HepG2 (cell line): ENCODE measurements around the gene DHRS4L2. TPM values are rescaled to one million over a fixed set of nuclear protein-coding genes. Genes with fewer than 3 reads are reported as not detected.
A peak's percentile ranks its signal among the peaks of the same experiment; 100 is the strongest.

Experiments
- AGO2 ChIP-seq: fragments of 200-400 bp; formaldehyde crosslinking; optimal IDR thresholded peaks from 2 replicates; pipeline ENCODE3; 2017; ENCODE audit warnings: mild to moderate bottlenecking, low read depth, low read length, moderate library complexity
- CSRNP1 ChIP-seq: sonication (generic); formaldehyde crosslinking; IDR thresholded peaks from 2 replicates; pipeline ENCODE4 v1.8.1; 2023; ENCODE audit warnings: mild to moderate bottlenecking, missing genetic modification reagents
- GLI4 ChIP-seq: sonication (generic); formaldehyde crosslinking; IDR thresholded peaks from 2 replicates; pipeline ENCODE4 v1.5.1; 2020; ENCODE audit warnings: missing genetic modification reagents, mild to moderate bottlenecking, moderate library complexity, borderline replicate concordance
- HMG20B ChIP-seq: conservative IDR thresholded peaks from 2 replicates; pipeline ENCODE4 v1.6.1; 2016; ENCODE audit warnings: missing genetic modification reagents, missing compliant biosample characterization
- KDM2A ChIP-seq: sonication (generic); formaldehyde crosslinking; IDR thresholded peaks from 2 replicates; pipeline ENCODE4 v1.4.0; 2020; ENCODE audit warnings: low read depth, missing genetic modification reagents, borderline replicate concordance
- MBD4 ChIP-seq: IDR thresholded peaks from 2 replicates; pipeline ENCODE4 v1.6.1; 2012; ENCODE audit warnings: low read length, inconsistent platforms, borderline replicate concordance
- NR2C2 ChIP-seq: sonication (generic); formaldehyde crosslinking; IDR thresholded peaks from 2 replicates; pipeline ENCODE4 v1.4.0; 2020; ENCODE audit warnings: missing genetic modification reagents, mild to moderate bottlenecking, moderate library complexity, borderline replicate concordance
- PRDM4 ChIP-seq: sonication (generic); formaldehyde crosslinking; IDR thresholded peaks from 2 replicates; pipeline ENCODE4 v1.9.0; 2021; ENCODE audit warnings: missing genetic modification reagents, borderline replicate concordance
- SRF ChIP-seq: IDR thresholded peaks from 2 replicates; pipeline ENCODE4 v1.6.1; 2011; ENCODE audit warnings: mild to moderate bottlenecking, low read depth, low read length, moderate library complexity
- SRSF1 ChIP-seq: fragments of 200-400 bp; formaldehyde crosslinking; optimal IDR thresholded peaks from 2 replicates; pipeline ENCODE3; 2017; ENCODE audit warnings: mild to moderate bottlenecking, low read depth, low read length, moderate library complexity
- THAP11 ChIP-seq: IDR thresholded peaks from 2 replicates; pipeline ENCODE4 v1.6.1; 2016; ENCODE audit warnings: missing biosample characterization, missing genetic modification reagents
- ZNF101 ChIP-seq: sonication (generic); formaldehyde crosslinking; IDR thresholded peaks from 2 replicates; pipeline ENCODE4 v1.4.0; 2020; ENCODE audit warnings: mild to moderate bottlenecking, low read depth, missing genetic modification reagents, borderline replicate concordance
- ZNF790 ChIP-seq: sonication (generic); formaldehyde crosslinking; IDR thresholded peaks from 2 replicates; pipeline ENCODE4 v1.8.0; 2022; ENCODE audit warnings: missing genetic modification reagents, mild to moderate bottlenecking, borderline replicate concordance
- polyA plus RNA-seq, 8 experiments: library from polyadenylated mRNA; depleted of rRNA in 3 of 8; stranded (reverse) in 7 of 8; unstranded in 1 of 8; fragments of >200 nt; fragmentation: Illumina TruSeq in 4 of 8; extraction: Trizol in 4 of 8; gene quantifications; 2 replicates each; pipeline versions ENCODE4 v1.2.1 to v1.2.3, GENCODE V29; 2011 to 2016; ENCODE audit warnings: low read depth in 4 of 8, missing spikeins in 1 of 8, mixed read lengths in 1 of 8; ENCODE audit not compliant: insufficient read depth in 1 of 8
- total RNA-seq, 5 experiments: library from RNA; depleted of rRNA; stranded (reverse); fragments of >200 nt; fragmentation: Illumina TruSeq; extraction: Trizol; gene quantifications; 2 replicates each; pipeline ENCODE4 v1.2.3, GENCODE V29; 2016; ENCODE audit warnings: low read depth in 1 of 5
- TF ChIP-seq, protein P1 (sequence below): sonication (generic); formaldehyde crosslinking; conservative IDR thresholded peaks from 2 replicates; pipeline ENCODE4 v1.8.1; 2023; ENCODE audit warnings: missing genetic modification reagents
- TF ChIP-seq, protein P2 (sequence below): fragments of 450-650 bp; IDR thresholded peaks from 2 replicates; pipeline ENCODE4 v1.6.1; 2016
- TF ChIP-seq, protein P3 (sequence below), 2 experiments: sonication (generic) in 1 of 2; formaldehyde crosslinking in 1 of 2; IDR thresholded peaks; 2 replicates each; pipeline versions ENCODE4 v1.4.0 to v1.6.1; 2018 to 2020; ENCODE audit warnings: missing genetic modification reagents in 2 of 2, borderline replicate concordance in 1 of 2, low read depth in 1 of 2, mild to moderate bottlenecking in 1 of 2, missing biosample characterization in 1 of 2

Gene DHRS4L2
- total and polyA plus RNA-seq, 2 of the 13 experiments (the other 11 are each of a cell fraction or from before 2014, with no cell fraction given), result 24.7 to 38.2 TPM

DNA sequence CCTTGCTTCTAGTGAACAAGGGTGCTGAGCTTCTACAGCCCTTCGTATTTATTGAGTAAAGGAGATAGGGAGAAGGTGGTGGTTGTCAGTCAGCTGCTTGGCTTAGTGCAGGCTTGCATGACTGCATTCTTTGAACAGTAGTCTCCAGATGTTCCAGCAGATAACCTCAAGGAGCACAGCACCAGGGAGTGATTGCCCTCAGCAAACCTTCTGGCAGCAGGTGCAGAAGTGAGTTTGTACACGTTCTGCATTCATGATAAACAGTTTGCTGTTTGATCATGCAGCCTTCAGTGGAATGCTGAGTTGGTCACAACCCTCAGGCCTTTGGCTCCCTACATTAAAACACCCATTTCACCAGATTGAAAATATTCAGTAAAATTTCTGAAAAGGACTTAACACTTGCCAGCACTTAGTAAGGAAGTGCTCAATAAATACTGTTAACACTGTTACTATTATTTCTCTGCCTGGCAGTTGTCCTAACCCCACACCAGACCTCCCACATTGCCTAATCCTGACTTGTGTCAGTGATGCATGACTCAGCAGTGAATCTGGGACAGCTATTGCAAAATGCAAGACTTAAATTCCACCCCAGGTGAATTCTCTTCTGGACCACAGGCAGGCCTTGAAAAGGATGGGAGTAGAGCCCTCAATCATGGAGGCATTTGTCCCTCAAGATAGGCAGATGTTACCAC lies 44.1 kb downstream of the DHRS4L2 start (continued):
- TF ChIP-seq KDM2A (CRISPR knock-in tag), result peak; percentile 55; the same call in 1 of the 2 replicates
- TF ChIP-seq GLI4 (CRISPR knock-in tag), result no peak
- no peak for TF ChIP-seq MBD4
- no peak for TF ChIP-seq PRDM4 (CRISPR knock-in tag)
- no peak for TF ChIP-seq ZNF101 (CRISPR knock-in tag)
- peak; percentile 78 for TF ChIP-seq THAP11 (CRISPR knock-in tag)
- TF ChIP-seq SRSF1, result no peak
- TF ChIP-seq NR2C2 (CRISPR knock-in tag), result no peak
- TF ChIP-seq AGO2, result no peak
- TF ChIP-seq, protein P1, sequence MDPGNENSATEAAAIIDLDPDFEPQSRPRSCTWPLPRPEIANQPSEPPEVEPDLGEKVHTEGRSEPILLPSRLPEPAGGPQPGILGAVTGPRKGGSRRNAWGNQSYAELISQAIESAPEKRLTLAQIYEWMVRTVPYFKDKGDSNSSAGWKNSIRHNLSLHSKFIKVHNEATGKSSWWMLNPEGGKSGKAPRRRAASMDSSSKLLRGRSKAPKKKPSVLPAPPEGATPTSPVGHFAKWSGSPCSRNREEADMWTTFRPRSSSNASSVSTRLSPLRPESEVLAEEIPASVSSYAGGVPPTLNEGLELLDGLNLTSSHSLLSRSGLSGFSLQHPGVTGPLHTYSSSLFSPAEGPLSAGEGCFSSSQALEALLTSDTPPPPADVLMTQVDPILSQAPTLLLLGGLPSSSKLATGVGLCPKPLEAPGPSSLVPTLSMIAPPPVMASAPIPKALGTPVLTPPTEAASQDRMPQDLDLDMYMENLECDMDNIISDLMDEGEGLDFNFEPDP (CRISPR knock-in tag), result no peak
- TF ChIP-seq HMG20B (CRISPR knock-in tag), result peak; percentile 63; the same call in 1 of the 2 replicates
- no peak for TF ChIP-seq ZNF790 (CRISPR knock-in tag)
- TF ChIP-seq, protein P2, sequence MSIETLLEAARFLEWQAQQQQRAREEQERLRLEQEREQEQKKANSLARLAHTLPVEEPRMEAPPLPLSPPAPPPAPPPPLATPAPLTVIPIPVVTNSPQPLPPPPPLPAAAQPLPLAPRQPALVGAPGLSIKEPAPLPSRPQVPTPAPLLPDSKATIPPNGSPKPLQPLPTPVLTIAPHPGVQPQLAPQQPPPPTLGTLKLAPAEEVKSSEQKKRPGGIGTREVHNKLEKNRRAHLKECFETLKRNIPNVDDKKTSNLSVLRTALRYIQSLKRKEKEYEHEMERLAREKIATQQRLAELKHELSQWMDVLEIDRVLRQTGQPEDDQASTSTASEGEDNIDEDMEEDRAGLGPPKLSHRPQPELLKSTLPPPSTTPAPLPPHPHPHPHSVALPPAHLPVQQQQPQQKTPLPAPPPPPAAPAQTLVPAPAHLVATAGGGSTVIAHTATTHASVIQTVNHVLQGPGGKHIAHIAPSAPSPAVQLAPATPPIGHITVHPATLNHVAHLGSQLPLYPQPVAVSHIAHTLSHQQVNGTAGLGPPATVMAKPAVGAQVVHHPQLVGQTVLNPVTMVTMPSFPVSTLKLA, result peak; percentile 2; the same call in 1 of the 2 replicates
- no peak for TF ChIP-seq SRF
- TF ChIP-seq CSRNP1 (CRISPR knock-in tag), result no peak
- TF ChIP-seq, protein P3, sequence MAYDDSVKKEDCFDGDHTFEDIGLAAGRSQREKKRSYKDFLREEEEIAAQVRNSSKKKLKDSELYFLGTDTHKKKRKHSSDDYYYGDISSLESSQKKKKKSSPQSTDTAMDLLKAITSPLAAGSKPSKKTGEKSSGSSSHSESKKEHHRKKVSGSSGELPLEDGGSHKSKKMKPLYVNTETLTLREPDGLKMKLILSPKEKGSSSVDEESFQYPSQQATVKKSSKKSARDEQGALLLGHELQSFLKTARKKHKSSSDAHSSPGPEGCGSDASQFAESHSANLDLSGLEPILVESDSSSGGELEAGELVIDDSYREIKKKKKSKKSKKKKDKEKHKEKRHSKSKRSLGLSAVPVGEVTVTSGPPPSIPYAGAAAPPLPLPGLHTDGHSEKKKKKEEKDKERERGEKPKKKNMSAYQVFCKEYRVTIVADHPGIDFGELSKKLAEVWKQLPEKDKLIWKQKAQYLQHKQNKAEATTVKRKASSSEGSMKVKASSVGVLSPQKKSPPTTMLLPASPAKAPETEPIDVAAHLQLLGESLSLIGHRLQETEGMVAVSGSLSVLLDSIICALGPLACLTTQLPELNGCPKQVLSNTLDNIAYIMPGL (CRISPR knock-in tag; IDR thresholded peaks at IDR 0.05; ENCODE audit: borderline replicate concordance in 1 of 2, low read depth in 1 of 2), result peak in 1 of 2 experiments; percentile 49; a peak in 1 of 4 replicates
